ENCODE results near the gene PLCB4.

GRCh38 chr20:9334866-9335265 lies 266.0 kb downstream of the PLCB4 start:
- no peak for TF ChIP-seq POLR2AphosphoS5 (IDR thresholded peaks at IDR 0.05; ENCODE audit: insufficient read depth in 1 of 2, low read depth in 1 of 2)
- no peak for TF ChIP-seq POLR2A (IDR thresholded peaks at IDR 0.05)
- TF ChIP-seq CTCF (IDR thresholded peaks at IDR 0.05) = no peak

All from vagina (tissue), 2 donors.